Thyroid gland (tissue), 4 donors: ENCODE data around the gene PRKD1.

Experiments
- CTCF ChIP-seq, 6 experiments: fragments of 200-600 bp in 3 of 6; fragments of 450-650 bp in 3 of 6; sonication (generic) in 3 of 6; IDR thresholded peaks; one replicate each; pipeline ENCODE4 v1.5.1; 2016 to 2019; ENCODE audit warnings: antibody characterized with exemption in 6 of 6, mild to moderate bottlenecking in 2 of 6, inconsistent platforms in 1 of 6, moderate library complexity in 1 of 6
- POLR2A ChIP-seq, 2 donors: fragments of 450-650 bp; IDR thresholded peaks; one replicate each; pipeline ENCODE4 v1.6.1; 2017; ENCODE audit warnings: antibody characterized with exemption in 2 of 2, mild to moderate bottlenecking in 2 of 2, moderate library complexity in 1 of 2

GRCh38 chr14:29643433-29644211 is 284.0 kb downstream of the PRKD1 start:
- TF ChIP-seq CTCF (IDR thresholded peaks at IDR 0.05) (no peak), POLR2A (IDR thresholded peaks at IDR 0.05) (no peak)
